ENCODE measurements around the gene NAV1.
A peak's percentile ranks its signal among the peaks of the same experiment; 100 is the strongest.

Gene NAV1

DNA sequence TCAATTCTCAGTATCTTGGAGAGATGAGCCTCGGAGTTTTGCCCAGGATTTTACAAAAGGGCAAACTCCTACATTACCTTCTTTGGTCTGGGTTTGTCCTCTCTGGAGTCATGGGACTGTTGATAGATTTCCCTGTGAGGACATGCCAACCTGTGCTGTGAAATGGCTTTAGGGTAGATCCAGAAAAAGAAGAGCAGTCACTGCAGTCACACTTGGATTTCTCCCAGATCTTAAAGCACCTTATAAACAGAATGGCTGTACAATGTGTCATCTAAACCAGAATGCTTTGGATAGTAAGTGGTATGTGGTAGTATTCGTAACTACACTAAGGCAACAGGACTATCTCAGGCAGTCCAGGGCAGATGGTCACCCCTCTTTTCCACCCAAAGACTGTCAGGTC, 30.1 kb upstream of the NAV1 start:
- no peak overlapping the region for H2AK5ac ChIP-seq (ENCODE audit: low read length)
- WGBS (ENCODE audit: extremely low coverage, insufficient coverage, insufficient read length), result no CpG with 5 or more reads among the region's 2 CpGs

DNA sequence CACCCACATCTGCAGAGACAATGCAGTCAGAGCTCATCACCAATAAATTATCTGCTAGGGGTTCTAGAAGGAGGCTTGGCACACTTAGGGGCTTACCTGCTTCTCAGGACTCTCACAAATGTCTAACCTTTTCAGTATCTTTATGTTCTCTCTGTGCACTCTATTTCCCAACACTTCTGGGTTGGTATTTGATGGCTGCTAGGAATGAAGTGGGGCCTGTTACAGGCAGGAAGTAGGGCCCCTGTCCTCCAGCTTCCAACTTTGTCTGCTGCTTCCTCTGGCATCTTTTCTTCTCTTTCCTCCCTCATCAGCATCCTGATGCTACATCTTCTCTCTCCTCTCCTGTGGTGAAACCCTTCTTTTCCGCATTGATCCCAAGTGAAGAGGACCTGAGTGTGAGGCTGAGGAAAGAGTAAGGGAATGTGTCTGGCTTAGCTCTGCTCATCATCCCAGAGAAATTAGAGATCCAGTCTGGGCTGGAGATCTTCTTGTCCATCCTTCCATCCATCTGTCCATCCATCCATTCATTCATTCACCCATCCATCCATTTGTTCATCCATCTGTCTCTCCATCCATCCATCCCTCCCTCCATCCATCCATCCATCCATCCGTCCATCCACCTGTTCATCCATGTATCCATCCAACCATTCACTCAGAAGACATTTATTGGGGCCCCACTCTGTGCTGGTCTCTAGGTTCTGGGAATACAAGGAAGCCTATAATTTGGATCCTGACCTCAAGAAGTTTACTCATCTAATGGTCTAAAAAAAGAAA, 29.1 kb upstream of the NAV1 start:
- H2BK5ac ChIP-seq (ENCODE audit: low read depth, low read length, poor library complexity), result peak overlapping the region; percentile 8

More for the DNA sequence above, 30.1 kb upstream of the NAV1 start:
- peaks cover 65% of the 10 kb centered on the region for H3K79me1 ChIP-seq (ENCODE audit: low read length)
- no peak overlapping the region for H3K9ac ChIP-seq (ENCODE audit: low read length)
- H3K36me3 ChIP-seq (ENCODE audit: control insufficient read depth in 1 of 2, insufficient read depth in 2 of 2, low read length in 2 of 2), result peaks cover 0 to 2% of the 10 kb centered on the region in 2 experiments
- no peak overlapping the region for H2AFZ ChIP-seq (ENCODE audit: insufficient read depth, low read length, poor library complexity)
- H3K14ac ChIP-seq (ENCODE audit: low read length), result peak overlapping the region; percentile 12
- H4K12ac ChIP-seq (ENCODE audit: low read depth, low read length), result no peak overlapping the region
- peak overlapping the region; percentile 69 for H4K91ac ChIP-seq (ENCODE audit: low read depth, low read length)
- H2BK120ac ChIP-seq (ENCODE audit: insufficient read depth, low read length, poor library complexity), result peak overlapping the region; percentile 56
- no peak overlapping the region for H3K27ac ChIP-seq (ENCODE audit: low read depth, low read length)
- H4K8ac ChIP-seq (ENCODE audit: low read depth, low read length), result no peak overlapping the region
- H2BK5ac ChIP-seq (ENCODE audit: low read depth, low read length, poor library complexity), result no peak overlapping the region
- no peaks in the 10 kb centered on the region for H3K9me3 ChIP-seq (ENCODE audit: insufficient read depth, low read depth, low read length)
- H2BK12ac ChIP-seq (ENCODE audit: low read length), result peak overlapping the region; percentile 71
- H3K4me2 ChIP-seq (ENCODE audit: low read length), result no peak overlapping the region
- H3K27me3 ChIP-seq (ENCODE audit: insufficient read depth, low read length), result no peaks in the 10 kb centered on the region
- DNase-seq, result peak in 1 of 2 donors; percentile 59
- no peak overlapping the region for H3K23ac ChIP-seq (ENCODE audit: low read length)
- no peak overlapping the region for H3K18ac ChIP-seq (ENCODE audit: low read length)
- H3K79me2 ChIP-seq (ENCODE audit: control insufficient read depth, insufficient read depth, low read length, poor library complexity), result peaks cover 29% of the 10 kb centered on the region
- H3K4me3 ChIP-seq (ENCODE audit: low read depth, low read length), result no peak overlapping the region
- peaks cover 51 to 59% of the 10 kb centered on the region in 2 experiments for H3K4me1 ChIP-seq (ENCODE audit: control insufficient read depth in 1 of 2, insufficient read depth in 2 of 2, low read length in 2 of 2)
- no peak overlapping the region for H3K4ac ChIP-seq (ENCODE audit: low read depth, low read length)

DNA sequence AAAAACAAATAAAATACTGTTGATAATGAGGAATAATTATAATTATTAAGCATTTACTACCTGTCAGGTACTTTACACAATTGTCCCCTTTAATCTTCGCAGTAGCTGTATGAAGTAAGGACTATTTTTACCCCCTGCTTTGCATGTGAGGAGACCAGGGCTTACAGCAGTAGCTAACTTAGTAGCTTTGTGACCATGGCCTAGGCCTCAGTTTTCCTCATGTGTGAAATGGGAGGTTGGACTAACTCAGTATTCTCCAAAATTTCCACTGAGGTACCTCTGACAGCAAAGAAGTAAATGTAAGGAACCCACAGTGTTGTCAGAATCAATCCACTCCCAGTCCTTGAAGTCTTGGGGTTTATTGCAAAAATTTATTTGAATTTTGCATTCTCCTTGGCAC, 28.2 kb upstream of the NAV1 start:
- peak overlapping the region; percentile 21 for H3K4ac ChIP-seq (ENCODE audit: low read depth, low read length)
- H2BK12ac ChIP-seq (ENCODE audit: low read length), result peak overlapping the region; percentile 82
- no peak overlapping the region for H3K4me3 ChIP-seq (ENCODE audit: low read depth, low read length)
- peak overlapping the region; percentile 98 for H4K91ac ChIP-seq (ENCODE audit: low read depth, low read length)
- H2AK5ac ChIP-seq (ENCODE audit: low read length), result peak overlapping the region; percentile 59
- H3K79me2 ChIP-seq (ENCODE audit: control insufficient read depth, insufficient read depth, low read length, poor library complexity), result peaks cover 23% of the 10 kb centered on the region
- no peaks in the 10 kb centered on the region for H3K36me3 ChIP-seq (ENCODE audit: control insufficient read depth in 1 of 2, insufficient read depth in 2 of 2, low read length in 2 of 2)
- no peak overlapping the region for H2AFZ ChIP-seq (ENCODE audit: insufficient read depth, low read length, poor library complexity)
- no peak overlapping the region for H3K23ac ChIP-seq (ENCODE audit: low read length)
- no peak overlapping the region for H3K4me2 ChIP-seq (ENCODE audit: low read length)
- H3K9me3 ChIP-seq (ENCODE audit: insufficient read depth, low read depth, low read length), result no peaks in the 10 kb centered on the region
- no peak overlapping the region for H3K9ac ChIP-seq (ENCODE audit: low read length)
- peak overlapping the region; percentile 54 for H3K14ac ChIP-seq (ENCODE audit: low read length)
- H4K12ac ChIP-seq (ENCODE audit: low read depth, low read length), result no peak overlapping the region
- peaks cover 66% of the 10 kb centered on the region for H3K79me1 ChIP-seq (ENCODE audit: low read length)
- peak overlapping the region; percentile 97 for H3K27ac ChIP-seq (ENCODE audit: low read depth, low read length)
- no peak for DNase-seq
- H3K27me3 ChIP-seq (ENCODE audit: insufficient read depth, low read length), result no peaks in the 10 kb centered on the region
- no peak overlapping the region for H4K8ac ChIP-seq (ENCODE audit: low read depth, low read length)
- H3K18ac ChIP-seq (ENCODE audit: low read length), result no peak overlapping the region
- H3K4me1 ChIP-seq (ENCODE audit: control insufficient read depth in 1 of 2, insufficient read depth in 2 of 2, low read length in 2 of 2), result peaks cover 54 to 63% of the 10 kb centered on the region in 2 experiments
- peak overlapping the region; percentile 42 for H2BK5ac ChIP-seq (ENCODE audit: low read depth, low read length, poor library complexity)
- WGBS (ENCODE audit: extremely low coverage, insufficient coverage, insufficient read length), result no CpG with 5 or more reads among the region's 1 CpG
- H2BK120ac ChIP-seq (ENCODE audit: insufficient read depth, low read length, poor library complexity), result peak overlapping the region; percentile 79

More for the DNA sequence above, 29.1 kb upstream of the NAV1 start:
- Histone ChIP-seq H3K9ac (ENCODE audit: low read length) (no peak overlapping the region), H2BK12ac (ENCODE audit: low read length) (peak overlapping the region; percentile 29), H3K18ac (ENCODE audit: low read length) (no peak overlapping the region), H3K14ac (ENCODE audit: low read length) (no peak overlapping the region), H3K4me2 (ENCODE audit: low read length) (no peak overlapping the region), H2AK5ac (ENCODE audit: low read length) (no peak overlapping the region), H3K4ac (ENCODE audit: low read depth, low read length) (no peak overlapping the region), H3K36me3 (ENCODE audit: control insufficient read depth in 1 of 2, insufficient read depth in 2 of 2, low read length in 2 of 2) (peaks cover 0 to 2% of the 10 kb centered on the region in 2 experiments), H2BK120ac (ENCODE audit: insufficient read depth, low read length, poor library complexity) (peak overlapping the region; percentile 12), H3K79me1 (ENCODE audit: low read length) (peaks cover 67% of the 10 kb centered on the region), H3K79me2 (ENCODE audit: control insufficient read depth, insufficient read depth, low read length, poor library complexity) (peaks cover 30% of the 10 kb centered on the region), H3K4me1 (ENCODE audit: control insufficient read depth in 1 of 2, insufficient read depth in 2 of 2, low read length in 2 of 2) (peaks cover 57 to 67% of the 10 kb centered on the region in 2 experiments), H3K27ac (ENCODE audit: low read depth, low read length) (no peak overlapping the region), H3K4me3 (ENCODE audit: low read depth, low read length) (no peak overlapping the region), H3K9me3 (ENCODE audit: insufficient read depth, low read depth, low read length) (no peaks in the 10 kb centered on the region), H3K23ac (ENCODE audit: low read length) (no peak overlapping the region), H3K27me3 (ENCODE audit: insufficient read depth, low read length) (no peaks in the 10 kb centered on the region), H4K8ac (ENCODE audit: low read depth, low read length) (no peak overlapping the region), H2AFZ (ENCODE audit: insufficient read depth, low read length, poor library complexity) (no peak overlapping the region), H4K12ac (ENCODE audit: low read depth, low read length) (no peak overlapping the region), H4K91ac (ENCODE audit: low read depth, low read length) (no peak overlapping the region)
- no CpG with 5 or more reads among the region's 2 CpGs for WGBS (ENCODE audit: extremely low coverage, insufficient coverage, insufficient read length)
- peak; percentile 46 to 82 for DNase-seq

- Histone ChIP-seq H3K4ac (ENCODE audit: low read depth, low read length) (peak overlapping the region; percentile 93), H3K9ac (ENCODE audit: low read length) (peak overlapping the region; percentile 73), H2BK120ac (ENCODE audit: insufficient read depth, low read length, poor library complexity) (peak overlapping the region; percentile 97), H3K27me3 (ENCODE audit: insufficient read depth, low read length) (no peaks in the 10 kb centered on the region), H2BK12ac (ENCODE audit: low read length) (peak overlapping the region; percentile 98), H3K36me3 (ENCODE audit: control insufficient read depth in 1 of 2, insufficient read depth in 2 of 2, low read length in 2 of 2) (no peaks in the 10 kb centered on the region), H4K8ac (ENCODE audit: low read depth, low read length) (peak overlapping the region; percentile 91), H3K23ac (ENCODE audit: low read length) (no peak overlapping the region), H3K79me1 (ENCODE audit: low read length) (peaks cover 65% of the 10 kb centered on the region), H3K4me1 (ENCODE audit: control insufficient read depth in 1 of 2, insufficient read depth in 2 of 2, low read length in 2 of 2) (peaks cover 54 to 68% of the 10 kb centered on the region in 2 experiments), H2BK5ac (ENCODE audit: low read depth, low read length, poor library complexity) (peak overlapping the region; percentile 97), H3K79me2 (ENCODE audit: control insufficient read depth, insufficient read depth, low read length, poor library complexity) (peaks cover 19% of the 10 kb centered on the region), H2AFZ (ENCODE audit: insufficient read depth, low read length, poor library complexity) (no peak overlapping the region), H3K9me3 (ENCODE audit: insufficient read depth, low read depth, low read length) (no peaks in the 10 kb centered on the region), H2AK5ac (ENCODE audit: low read length) (peak overlapping the region; percentile 94), H3K18ac (ENCODE audit: low read length) (peak overlapping the region; percentile 94), H3K4me2 (ENCODE audit: low read length) (peak overlapping the region; percentile 28), H4K12ac (ENCODE audit: low read depth, low read length) (no peak overlapping the region), H3K27ac (ENCODE audit: low read depth, low read length) (peak overlapping the region; percentile 97), H3K4me3 (ENCODE audit: low read depth, low read length) (no peak overlapping the region), H3K14ac (ENCODE audit: low read length) (peak overlapping the region; percentile 93), H4K91ac (ENCODE audit: low read depth, low read length) (peak overlapping the region; percentile 99)
- no peak for DNase-seq
- no CpG with 5 or more reads among the region's 6 CpGs for WGBS (ENCODE audit: extremely low coverage, insufficient coverage, insufficient read length)
These were observed 27.5 kb upstream of the NAV1 start for GRCh38 chr1:201511396-201511940.
